NCI-H345 treated with DMSO at 0.1 percent for 48 hours (cell line): ENCODE results near the gene ZSCAN23.
A peak's percentile ranks its signal among the peaks of the same experiment; 100 is the strongest.
"Not testable (repeated sequence)": the region's sequence is repeated elsewhere in the genome, so short reads cannot be mapped to it uniquely, and the experiment has no call there.

Source experiments
- DNase-seq: peaks from one replicate; lab custom pipeline; 2025; ENCODE audit not compliant: unreplicated experiment; lab: John Stamatoyannopoulos, UW

The ZSCAN23 gene

DNA sequence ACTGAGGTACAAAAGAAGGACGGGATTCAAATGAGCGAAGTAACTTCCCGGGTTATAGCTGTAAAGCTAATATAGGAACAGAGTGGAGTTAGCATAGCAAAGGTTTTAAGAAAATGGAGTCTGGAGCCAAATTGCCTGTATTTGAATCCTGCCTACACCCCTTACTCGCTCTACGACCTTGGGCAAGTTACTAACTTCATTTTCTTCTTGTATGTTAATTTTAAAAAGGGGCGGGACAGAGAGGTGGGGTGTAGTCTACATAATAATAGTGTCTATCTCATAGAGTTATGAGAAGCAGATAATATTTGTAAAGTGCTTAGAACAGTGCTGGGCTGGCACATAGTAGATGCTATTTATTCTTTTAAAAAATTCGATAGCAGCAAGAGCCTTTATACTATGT, 705 bp downstream of the ZSCAN23 start:
- DNase-seq: no peak

DNA sequence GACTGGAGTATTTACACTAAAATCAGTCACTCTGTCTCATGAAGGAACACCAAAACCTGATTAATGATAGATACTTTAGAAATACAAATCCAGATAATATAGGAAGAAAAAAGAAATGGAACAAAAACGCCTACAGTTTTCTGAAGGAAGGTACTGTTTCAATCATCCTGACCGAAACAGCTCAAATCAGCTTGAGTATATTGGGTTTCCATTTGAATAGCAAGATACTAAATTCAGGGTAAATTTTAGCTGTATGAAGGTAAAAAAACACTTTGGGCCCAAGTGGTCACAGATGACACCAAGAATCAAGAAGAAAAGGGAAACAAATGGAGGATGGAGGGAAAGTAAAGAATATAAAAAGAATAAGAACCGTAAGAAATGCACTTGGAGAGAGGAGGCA, 6.9 kb downstream of the ZSCAN23 start:
- no peak for DNase-seq

DNA sequence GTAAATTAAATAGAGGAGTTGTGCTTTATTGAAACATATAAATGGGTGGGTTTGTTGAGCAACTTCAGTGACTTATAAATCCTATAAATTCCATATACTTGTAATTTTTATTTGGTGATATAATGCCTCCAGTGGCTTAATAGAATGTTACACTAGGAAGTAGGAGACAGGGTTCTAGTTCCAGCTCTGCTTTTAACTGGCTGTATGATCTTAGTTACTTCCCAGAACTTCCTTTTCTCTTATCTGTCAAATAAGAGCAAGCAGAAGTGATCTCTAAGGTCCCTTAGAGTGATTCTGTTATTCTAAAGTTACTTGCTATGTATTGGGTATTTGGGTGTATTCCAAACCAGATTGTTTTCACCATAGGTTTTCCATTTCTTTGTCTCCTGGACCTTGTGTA, 10.2 kb downstream of the ZSCAN23 start:
- no peak for DNase-seq

DNA sequence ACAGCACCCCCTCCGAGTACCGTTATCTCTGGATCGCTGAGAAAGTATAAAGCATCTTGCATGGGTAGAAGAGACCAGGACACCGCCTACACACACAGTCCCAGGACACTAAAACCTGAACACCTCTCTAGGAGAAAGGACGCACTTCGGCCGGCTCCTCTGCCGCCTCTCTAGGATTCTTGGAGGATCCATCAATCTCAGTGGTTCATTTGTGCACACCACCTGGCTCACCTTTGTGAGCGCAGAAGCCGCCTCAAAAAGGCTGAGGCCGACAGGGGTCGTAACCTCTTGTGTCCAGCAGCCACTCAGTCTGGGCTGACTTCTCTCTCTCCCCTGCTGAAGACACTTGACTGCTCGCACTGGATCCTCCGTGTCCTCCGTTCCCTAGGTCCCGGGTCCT, 13.5 kb downstream of the ZSCAN23 start:
- no peak for DNase-seq

- DNase-seq: no peak
Observed at GRCh38 chr6:28425944-28426541, 17.2 kb downstream of the ZSCAN23 start.

- no peak for DNase-seq
Observed at GRCh38 chr6:28424163-28424562, 19.1 kb downstream of the ZSCAN23 start.

DNA sequence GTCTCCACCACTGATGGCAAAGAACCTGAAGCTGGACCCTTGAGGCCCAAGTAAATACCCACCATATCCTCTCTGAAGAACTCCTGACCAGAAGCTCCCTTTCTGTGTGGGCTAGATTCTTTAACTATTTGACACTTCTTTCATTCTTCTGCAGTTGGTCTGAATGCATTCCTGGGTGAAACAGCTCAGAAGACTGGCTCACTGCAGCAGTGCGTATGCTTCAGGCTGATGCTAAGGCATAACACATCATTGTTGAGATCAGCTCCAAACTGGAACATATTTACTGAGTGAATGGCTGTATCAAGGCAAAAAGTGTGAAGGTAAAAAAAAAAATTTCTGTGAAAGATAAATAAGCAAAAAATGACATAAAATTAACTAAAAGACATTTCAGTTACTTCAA, 19.7 kb downstream of the ZSCAN23 start:
- DNase-seq: no peak

GRCh38 chr6:28413681-28414080, 29.6 kb downstream of the ZSCAN23 start:
- DNase-seq: no peak

DNA sequence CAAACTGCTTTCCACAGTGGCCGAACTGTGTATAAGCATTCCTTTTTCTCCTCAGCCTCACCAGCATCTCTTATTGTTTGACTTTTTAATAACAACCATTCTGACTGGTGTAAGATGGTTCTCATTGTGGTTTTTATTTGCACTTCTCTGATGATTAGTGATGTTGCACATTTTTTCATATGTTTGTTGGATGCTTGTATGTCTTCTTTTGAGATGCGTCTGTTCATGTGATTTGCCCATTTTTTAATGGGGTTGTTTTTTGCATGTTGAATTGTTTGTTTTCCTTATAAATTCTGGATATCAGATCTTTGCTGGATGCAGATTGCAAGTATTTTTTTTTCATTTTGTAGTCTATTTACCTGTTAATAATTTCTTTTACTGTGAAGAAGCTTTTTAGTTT, 32.5 kb downstream of the ZSCAN23 start:
- no peak for DNase-seq

DNA sequence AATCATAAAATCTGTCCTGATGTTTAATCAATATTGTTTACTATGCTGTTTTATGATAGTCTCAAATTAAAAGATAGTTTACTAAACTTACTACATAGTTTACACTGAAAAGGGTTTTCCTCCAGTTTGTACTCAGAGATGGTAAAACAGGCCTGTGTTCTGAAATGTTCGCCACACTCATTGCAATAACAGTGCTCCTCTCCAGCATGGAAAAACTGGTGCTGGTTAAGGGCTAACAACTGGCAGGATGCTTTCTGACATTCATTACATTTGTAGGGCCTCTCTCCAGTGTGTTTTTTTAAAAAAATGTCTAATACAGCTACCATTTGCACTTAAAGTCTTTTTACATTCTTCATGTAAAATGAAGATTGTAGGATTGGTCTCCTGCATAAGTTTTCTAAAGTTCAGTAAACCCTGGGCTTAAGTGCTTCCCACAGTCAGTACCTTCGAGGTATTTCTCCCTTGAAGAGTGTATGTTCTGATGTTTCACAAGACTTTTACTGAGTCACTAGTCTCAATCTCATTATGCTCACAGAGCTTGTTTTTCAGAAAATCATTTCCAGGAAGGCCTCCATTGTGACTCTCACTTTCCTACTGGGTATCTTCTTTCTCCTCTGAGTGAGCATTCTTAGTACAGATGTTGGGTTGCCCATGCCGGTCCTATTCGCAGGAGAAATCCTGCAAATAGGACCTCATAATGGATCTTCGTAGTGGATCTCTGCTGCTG, 35.1 kb downstream of the ZSCAN23 start:
- no peak for DNase-seq

DNA sequence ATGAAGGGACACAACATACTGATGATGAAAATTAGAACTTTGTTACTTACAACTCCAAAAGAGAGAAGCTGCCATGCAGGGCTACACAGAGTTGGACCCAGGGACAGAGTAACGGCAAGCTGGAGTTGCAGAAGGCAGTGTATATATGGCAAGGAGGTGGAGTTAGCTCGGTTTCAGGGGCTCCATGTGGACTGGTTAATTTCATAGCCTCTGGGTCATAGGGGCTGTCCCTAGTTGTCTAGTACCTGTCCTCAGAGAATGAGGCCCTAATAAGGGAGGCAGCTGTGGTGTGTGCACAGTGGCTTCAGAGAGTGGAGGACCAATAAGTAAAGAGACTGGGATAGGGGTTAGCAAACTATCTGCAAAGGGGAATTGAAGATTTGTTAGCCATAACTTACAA, 35.9 kb downstream of the ZSCAN23 start:
- no peak for DNase-seq

- not testable (repeated sequence) for DNase-seq
Observed at GRCh38 chr6:28403923-28404322, 39.4 kb downstream of the ZSCAN23 start.

DNA sequence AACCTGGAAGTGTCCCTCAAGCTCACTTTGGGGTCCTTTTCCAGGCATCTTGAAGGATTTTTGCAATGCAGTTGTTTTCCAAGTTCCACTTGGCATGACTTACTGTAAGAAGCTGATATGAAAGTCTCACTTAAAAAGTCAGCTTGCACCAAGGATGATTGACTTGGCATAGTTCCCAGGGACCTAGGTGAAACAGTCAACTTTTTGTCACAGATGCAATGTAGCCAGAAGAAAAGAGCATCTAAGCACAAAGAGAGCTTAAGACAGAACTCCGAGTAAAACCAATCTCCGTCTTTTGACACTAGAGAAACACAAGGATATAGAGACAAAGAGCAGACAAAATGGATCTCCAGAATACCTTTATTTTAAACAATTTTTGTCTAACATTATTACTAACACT, 41.1 kb downstream of the ZSCAN23 start:
- no peak for DNase-seq

DNA sequence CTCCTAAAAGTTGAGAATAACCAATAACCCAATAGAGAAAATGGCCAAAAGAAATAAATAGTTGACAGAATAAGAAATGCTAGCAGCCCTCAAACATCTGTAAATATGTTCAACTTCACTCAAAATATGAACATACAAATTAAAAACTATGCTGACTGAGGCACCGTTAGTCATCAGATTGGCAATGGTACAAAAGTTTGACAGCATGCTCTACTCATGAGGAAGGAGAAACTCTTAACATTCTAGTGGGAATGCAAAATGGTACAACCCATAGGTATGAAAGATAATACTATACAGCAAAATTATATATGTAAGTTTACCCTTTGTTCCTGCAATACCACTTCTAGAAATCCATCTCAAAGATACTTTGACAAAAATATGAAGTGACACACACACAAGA, 42.1 kb downstream of the ZSCAN23 start:
- no peak for DNase-seq

DNA sequence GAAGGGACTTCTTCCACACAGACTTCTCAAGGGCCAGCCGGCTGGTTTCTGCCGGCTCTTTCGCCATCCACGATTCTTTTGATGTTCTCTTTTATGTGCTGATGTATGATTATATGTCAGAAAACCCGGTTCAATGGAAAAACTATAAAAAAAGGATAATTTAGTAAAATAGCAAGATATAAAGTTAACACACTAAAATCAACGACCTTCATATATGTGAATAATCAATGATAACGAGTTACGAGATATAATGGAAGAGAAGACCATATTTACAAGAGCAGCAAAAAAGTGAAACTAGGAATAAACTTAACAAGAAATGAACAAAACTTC, 43.2 kb downstream of the ZSCAN23 start:
- DNase-seq: no peak

DNA sequence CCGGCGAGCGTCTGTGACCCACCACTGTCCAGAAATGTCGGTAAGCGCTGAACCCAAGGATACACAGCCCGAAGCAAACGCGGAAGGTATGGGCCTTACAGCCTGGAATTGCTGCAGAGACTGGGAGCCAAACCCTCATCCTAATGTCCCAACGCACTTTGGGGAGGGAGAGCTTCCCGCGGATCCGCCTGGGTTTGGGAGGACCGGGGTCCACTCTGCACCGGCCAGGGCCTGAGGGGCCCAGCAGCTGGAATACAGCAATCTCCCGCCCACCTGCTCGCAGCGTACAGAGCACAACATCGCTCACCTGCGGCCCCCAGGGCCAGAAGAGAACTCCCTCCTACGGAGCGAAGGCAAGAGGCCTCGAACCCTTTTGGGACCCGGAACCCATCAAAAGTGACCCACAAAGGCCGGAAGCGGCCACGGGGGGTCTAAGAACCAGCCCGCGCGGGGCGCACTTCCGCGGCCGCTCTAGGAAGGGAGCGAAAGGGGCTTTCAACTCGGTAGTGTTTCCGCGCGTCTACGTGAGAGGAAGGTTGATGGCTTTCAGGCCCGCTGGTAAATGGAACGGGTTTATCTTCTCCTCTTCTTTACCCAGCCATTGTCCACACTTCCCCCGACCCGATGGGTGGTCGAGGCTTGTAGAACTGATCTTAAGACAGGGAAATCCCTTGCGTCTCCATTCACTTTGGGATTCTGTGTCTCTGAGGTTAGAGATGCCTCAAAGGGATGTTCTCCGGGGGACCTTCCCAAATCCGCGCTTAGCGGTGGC, 43.8 kb downstream of the ZSCAN23 start, which contains the start of gene ZSCAN12:
ZSCAN12 (minus strand) TSS at position 398 of the 772 bp plus-strand sequence. CDS start 1,342 bp downstream, outside the sequence.
- peak; percentile 15 for DNase-seq

DNA sequence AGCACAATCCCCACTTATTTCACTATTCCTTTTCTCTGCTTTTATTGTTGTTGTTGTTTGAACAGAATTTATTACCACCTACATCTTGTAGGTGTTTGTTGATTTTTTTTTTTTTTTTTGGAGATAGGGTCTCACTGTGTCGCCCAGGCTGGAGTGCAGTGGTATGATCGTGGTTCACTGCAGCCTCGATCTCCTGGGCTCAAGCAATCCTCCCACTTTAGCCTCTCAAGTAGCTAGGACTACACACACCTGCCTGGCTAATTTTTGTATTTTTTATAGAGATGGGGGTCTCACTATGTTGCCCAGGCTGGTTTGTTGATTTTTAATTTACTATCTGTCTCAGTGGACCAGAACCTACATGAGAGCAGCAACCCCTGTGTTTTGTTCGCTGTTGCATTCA, 47.4 kb downstream of the ZSCAN23 start:
- DNase-seq: no peak

- DNase-seq: no peak
Observed at GRCh38 chr6:28393912-28394662, 49.2 kb downstream of the ZSCAN23 start.

GRCh38 chr6:28390688-28391087, 52.6 kb downstream of the ZSCAN23 start:
- no peak for DNase-seq

DNA sequence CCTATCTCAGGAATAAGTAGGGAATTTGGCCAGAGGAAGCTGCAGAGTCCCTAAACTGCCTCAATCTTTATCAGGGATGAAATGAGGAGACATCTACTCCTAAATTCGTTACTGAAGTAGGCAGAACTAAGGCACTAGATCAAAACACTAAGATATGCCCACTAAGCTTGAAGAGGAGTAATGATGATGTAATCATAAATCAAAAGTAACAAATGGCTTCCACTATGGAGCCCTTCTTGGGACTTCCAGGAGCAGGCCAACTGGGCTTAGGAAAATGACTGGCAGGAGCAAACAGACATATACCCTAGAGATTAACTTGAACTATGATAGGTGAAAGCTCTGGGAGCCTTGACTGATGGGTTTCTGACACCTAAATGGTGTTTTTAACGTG, 59.2 kb downstream of the ZSCAN23 start:
- DNase-seq: no peak
